Stimulated activated CD8-positive, alpha-beta memory T cell treated with anti-CD3 and anti-CD28 coated beads, Interleukin-12 subunit alpha, Interleukin-12 subunit beta, amount 100 ng/mL, for 1 hour (primary cell): Measurements from ENCODE around the gene EPB41L5.
"Not testable (repeated sequence)": the region's sequence is repeated elsewhere in the genome, so short reads cannot be mapped to it uniquely, and the experiment has no call there.

Experiments
- DNase-seq: peaks from one replicate; pipeline ENCODE4 v3.0.0-alpha.2; 2020; ENCODE audit warnings: low read depth

EPB41L5 gene

DNA sequence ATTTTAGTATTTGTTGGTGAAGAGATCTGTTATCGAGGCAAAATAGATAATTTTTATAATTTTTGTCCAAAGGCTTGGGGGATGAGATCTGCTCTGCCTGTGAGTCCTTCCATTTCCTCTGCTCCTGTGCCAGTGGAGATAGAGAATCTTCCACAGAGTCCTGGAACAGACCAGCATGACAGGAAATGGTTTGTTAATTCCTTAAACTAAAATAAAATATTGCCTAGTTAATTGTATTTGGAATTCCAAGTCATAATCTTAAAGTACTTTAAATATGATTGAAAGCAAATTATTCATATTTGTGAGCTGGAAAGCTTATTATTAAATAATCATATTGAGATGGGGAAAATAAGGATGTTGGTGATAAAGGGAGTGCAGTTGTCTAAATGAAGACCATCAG lies 87.8 kb downstream of the EPB41L5 start:
- no peak for DNase-seq

DNA sequence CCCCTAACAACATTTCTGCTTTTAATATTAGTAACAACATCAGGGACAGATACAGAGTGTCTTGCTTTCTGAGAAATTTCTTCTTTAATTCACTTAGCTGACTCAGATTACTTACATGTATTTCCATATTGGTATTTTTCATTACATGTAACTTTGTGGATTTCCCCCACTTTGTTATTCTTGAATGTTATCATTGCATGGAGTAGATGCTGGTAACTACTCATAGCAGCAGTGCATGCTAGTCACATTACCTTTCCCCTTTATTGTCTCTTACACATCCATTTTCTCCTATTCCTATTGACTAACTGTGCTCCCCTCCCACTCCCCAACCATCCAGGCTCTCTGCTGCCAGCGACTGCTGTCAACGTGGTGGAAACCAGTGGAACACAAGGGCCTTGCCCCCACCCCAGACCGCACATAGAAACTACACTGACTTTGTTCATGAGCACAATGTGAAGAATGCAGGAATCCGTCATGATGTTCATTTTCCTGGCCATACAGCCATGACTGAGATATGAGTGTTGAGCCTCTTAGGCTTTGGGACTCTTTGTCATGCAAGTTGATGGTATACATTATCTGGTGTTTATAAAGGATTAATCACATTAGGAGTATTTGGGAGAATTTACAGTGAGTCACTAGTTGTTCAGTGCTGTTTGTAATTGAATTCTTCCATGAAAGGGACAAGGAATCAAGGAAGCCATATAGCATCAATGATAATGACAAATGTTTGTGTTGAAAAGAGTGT lies 91.0 kb downstream of the EPB41L5 start:
- DNase-seq = no peak

GRCh38 chr2:120104772-120105171 lies 91.9 kb downstream of the EPB41L5 start:
- DNase-seq = no peak

DNA sequence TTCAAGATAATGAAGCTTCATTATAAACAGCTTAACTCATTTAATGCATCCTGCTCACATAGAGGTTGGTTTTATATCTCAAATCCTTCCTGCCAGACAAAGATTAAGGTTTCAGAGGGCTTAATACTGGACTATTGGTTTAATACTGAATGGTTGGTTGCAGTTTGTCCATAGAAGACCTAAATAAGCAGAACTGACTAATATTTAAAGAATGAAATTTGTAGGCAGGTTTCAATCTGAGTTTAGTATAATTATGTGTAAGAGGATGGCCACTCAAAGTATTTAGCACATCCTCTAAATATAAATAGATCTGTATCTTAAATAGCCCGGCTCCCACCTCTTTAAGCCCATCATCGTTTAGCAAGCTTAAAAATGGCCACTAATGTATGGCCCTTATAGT lies 92.5 kb downstream of the EPB41L5 start:
- no peak for DNase-seq

GRCh38 chr2:120108049-120108448 lies 95.2 kb downstream of the EPB41L5 start:
- DNase-seq = no peak

- DNase-seq = no peak
Measured at GRCh38 chr2:120108749-120109148, 95.9 kb downstream of the EPB41L5 start.

DNA sequence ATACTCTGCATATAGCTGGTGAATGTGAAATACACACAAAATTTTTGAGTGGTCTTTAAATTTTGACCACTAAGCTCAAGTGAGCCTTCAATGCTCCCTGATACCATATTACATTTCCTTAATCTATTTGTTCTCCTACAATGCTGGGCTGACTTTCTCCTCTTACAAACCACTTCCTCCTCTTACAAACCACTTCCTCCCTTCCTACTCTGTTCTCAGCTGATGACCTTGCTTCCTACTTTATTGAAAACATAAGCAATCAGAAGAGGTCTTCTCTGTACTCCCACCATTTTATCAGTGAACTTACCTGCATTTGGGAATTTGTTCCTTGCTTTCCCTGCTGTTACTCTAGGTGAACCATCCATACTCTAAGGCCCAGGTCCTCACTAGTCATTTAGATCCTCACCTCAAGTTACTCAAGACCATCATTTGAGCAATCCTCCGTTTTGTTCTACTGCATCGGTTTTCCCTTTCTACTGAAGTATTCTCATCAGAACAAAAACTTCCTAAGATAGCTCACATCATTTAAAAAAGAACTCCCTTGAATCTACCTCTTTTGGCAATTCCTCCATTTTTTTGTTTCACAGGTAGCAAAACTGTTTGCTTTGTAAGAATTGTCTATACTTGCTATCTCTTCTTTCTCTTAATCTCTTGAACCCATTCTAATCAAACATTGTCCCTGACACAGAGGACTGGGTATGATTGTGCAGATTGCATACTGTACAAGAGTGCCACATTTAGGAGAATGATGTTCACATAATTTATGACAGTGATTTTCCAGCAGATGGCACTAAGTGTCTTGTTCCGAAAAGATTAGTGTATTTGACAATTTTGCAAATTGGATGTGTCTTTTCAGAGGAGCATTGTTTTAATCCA lies 96.5 kb downstream of the EPB41L5 start:
- DNase-seq = no peak

- DNase-seq = no peak
Measured at GRCh38 chr2:120110062-120110362, 97.1 kb downstream of the EPB41L5 start.

- no peak for DNase-seq
Measured at GRCh38 chr2:120110507-120110906, 97.6 kb downstream of the EPB41L5 start.

DNA sequence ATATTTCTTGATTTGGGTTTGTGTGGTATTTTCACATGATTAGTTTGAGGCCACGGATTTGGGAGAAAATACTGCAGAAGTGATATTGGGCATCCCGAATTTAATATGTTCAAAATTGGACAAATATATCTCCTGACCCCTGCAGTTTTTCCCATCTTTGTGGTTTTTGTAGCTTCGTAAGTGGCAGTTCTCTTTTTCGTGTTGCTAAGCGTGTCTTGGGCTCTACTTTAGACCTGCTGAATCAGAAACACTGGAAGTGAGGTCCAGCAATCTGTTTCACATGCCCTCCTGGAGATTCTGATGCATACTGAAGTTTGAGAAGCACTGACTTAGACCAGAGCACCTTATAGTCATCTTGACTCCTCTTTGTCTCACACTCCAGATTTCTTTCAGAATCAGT lies 98.3 kb downstream of the EPB41L5 start:
- no peak for DNase-seq

DNA sequence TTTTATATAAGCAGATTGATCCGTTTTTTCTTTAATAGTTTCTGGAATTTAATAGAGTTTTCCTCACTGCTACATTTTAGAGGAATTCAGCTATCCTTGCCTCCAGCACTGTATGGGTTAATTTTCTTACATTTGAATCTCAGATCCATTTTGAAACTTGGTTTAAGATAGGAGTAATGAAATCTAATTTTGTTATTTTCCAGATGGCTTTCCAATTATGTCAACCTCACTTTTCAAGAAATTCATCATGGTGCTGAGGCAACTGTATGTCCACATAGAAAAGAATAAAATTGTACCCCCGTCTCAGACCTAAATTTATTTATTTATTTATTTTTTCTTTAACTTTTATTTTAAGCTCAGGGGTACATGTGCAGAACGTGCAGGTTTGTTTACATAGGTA lies 105.1 kb downstream of the EPB41L5 start:
- DNase-seq = no peak

DNA sequence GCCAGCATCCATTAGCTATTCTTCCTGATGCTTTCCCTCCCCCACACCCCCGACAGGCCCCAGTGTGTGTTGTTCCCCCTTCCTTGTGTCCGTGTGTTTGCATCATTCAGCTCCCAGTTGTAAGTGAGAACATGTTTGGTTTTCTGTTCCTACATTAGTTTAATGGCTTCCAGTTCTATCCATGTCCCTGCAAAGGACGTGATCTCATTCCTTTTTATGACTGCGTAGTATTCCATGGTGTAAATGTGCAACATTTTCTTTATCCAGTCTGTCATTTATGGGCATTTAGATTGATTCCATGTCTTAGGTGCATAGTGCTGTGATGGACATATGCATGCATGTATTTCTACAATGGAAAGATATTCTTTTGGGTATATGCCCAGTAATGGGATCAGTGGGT lies 105.6 kb downstream of the EPB41L5 start:
- no peak for DNase-seq

DNA sequence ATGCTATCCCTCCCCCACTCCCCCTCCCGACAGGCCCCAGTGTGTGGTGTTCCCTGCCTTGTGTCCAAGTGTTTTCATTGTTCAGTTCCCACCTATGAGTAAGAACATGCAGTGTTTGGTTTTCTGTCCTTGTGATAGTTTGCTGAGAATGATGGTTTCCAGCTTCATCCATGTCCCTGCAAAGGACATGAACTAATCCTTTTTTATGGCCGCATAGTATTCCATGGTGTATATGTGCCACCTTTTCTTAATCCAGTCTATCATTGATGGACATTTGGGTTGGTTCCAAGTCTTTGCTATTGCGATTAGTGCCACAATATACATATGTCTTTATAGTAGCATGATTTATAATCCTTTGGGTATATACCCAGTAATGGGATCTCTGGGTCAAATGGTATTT lies 108.5 kb downstream of the EPB41L5 start:
- not testable (repeated sequence) for DNase-seq

- no peak for DNase-seq
Measured at GRCh38 chr2:120123090-120123489, 110.2 kb downstream of the EPB41L5 start.

DNA sequence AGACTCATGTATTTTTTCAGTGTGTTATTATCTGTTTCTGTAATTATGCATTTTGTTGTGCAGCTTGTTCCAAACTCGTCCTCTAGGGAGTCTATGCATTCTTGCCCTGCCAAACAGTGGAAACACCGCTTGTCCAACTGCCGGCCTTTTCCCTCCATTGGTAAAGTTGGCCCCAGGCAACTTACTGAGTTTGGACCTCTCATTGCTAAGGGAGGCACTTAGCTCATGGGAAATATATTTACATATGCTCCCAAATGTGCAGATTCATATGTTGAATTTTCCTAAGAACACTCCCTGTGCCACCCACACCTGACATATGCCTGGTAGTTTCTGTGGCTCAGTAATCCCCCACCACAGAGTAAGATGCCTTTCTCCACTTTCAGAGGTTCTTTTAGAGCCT lies 112.3 kb downstream of the EPB41L5 start:
- DNase-seq = no peak

GRCh38 chr2:120128216-120128615 lies 115.3 kb downstream of the EPB41L5 start:
- no peak for DNase-seq

- DNase-seq = no peak
Measured at GRCh38 chr2:120132190-120132589, 119.3 kb downstream of the EPB41L5 start.

DNA sequence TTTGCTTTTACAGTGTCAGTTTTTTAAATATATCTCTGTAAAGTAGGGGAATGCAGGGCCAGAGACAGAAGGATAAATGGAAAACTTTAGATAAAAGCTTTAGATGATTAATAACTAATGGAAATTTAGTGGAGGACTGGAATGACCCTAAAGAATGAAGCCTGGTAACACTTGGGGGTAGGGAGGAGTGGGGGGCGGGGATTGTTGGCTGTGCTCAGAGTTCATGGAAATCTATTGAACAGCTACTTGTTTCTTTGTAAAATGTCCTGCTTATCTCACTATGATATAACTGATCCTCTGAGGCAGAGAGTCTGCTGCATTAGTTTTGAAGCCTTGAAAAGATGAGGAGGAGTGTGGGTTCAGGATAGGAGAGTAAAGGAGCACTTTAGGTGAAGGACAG lies 119.8 kb downstream of the EPB41L5 start:
- DNase-seq = no peak

GRCh38 chr2:120133572-120134244 lies 120.8 kb downstream of the EPB41L5 start:
- DNase-seq = no peak

DNA sequence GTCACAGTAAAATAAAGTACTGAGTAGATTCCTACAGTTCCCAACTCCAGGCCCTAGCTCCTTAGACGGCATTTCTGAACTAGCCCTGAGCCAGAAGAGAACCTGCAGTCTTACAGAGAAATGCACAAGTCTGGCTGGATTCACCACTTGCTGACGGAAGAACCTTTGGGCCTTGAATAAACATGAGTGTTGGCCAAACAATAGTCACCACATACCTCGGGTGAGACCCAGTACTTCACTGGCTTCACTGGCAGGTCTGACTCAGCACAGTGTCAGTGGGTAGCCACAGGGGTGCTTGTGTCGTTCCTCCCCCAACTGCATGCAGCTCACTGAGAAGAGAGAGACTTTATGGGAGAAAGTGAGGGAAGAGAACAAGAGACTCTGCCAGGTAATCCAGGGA lies 121.4 kb downstream of the EPB41L5 start:
- DNase-seq = no peak

DNA sequence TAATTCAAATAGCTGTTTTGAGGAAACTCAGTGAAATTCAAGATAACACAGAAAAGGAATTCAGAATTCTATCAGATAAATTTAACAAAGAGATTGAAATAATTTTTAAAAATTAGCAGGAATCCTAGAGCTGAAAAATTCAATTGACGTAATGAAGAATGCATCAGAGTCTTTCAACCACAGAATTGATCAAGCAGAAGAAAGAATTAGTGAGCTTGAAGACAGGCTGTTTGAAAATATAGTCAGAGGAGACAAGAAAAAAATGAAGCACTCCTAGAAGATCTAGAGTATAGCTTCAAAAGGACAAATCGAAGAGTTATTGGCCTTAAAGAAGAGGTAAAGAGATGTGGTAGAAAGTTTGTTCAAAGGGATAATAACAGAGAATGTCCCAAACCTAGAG lies 122.1 kb downstream of the EPB41L5 start:
- not testable (repeated sequence) for DNase-seq

DNA sequence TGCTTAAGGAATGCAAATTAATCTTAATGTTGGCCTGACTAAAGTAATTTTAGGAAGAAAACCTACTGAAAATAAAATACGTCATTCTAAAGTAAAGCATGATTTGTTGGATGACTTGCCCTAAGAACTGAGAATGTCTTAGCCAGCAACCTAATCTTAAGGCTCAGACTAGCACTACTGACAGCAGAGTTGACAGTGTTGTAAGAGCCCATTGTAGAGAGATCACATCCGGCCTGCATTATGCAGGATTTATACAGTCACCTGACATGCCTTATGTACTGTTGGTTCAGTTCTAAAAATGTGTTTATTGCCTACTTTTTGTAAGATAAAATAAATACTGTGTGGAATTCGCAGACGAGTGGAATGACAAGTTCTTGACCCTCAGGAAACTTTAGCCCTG lies 128.0 kb downstream of the EPB41L5 start:
- DNase-seq = no peak
